Liver (tissue), 9 donors: ENCODE results near the gene GCN1. TPM values are rescaled to one million over a fixed set of nuclear protein-coding genes. Genes with fewer than 3 reads are reported as not detected.

Experiments
- DNase-seq: peaks from one replicate; pipeline ENCODE4 v3.0.0-alpha.2; 2017; ENCODE audit warnings: low spot score
- H3K27ac ChIP-seq, 2 donors: one replicate each; pipeline ENCODE4 v1.7.0; 2013; ENCODE audit warnings: inconsistent platforms in 2 of 2, low read length in 2 of 2, control low read depth in 1 of 2, low read depth in 1 of 2, mild to moderate bottlenecking in 1 of 2
- H3K27me3 ChIP-seq, 4 donors: one replicate each; pipeline versions ENCODE4 v1.6.1 to v1.7.0; 2013; ENCODE audit warnings: low read length in 3 of 4, inconsistent platforms in 1 of 4, mild to moderate bottlenecking in 1 of 4, moderate library complexity in 1 of 4; ENCODE audit not compliant: control insufficient read depth in 4 of 4, insufficient read depth in 4 of 4
- H3K36me3 ChIP-seq, 4 donors: one replicate each; pipeline versions ENCODE4 v1.6.1 to v1.7.0; 2013; ENCODE audit warnings: low read length in 3 of 4, mild to moderate bottlenecking in 3 of 4, low read depth in 1 of 4, moderate library complexity in 1 of 4; ENCODE audit not compliant: control insufficient read depth in 4 of 4, insufficient read depth in 3 of 4
- H3K4me1 ChIP-seq, 4 donors: one replicate each; pipeline versions ENCODE4 v1.6.1 to v1.7.0; 2013; ENCODE audit warnings: low read length in 3 of 4, mild to moderate bottlenecking in 3 of 4, moderate library complexity in 1 of 4; ENCODE audit not compliant: control insufficient read depth in 4 of 4, insufficient read depth in 4 of 4
- H3K4me3 ChIP-seq, 3 donors: one replicate each; pipeline versions ENCODE4 v1.6.1 to v1.7.0; 2013; ENCODE audit warnings: low read length in 3 of 3, control low read depth in 1 of 3, low read depth in 1 of 3, mild to moderate bottlenecking in 1 of 3
- H3K9ac ChIP-seq, 2 donors: one replicate each; pipeline ENCODE4 v1.7.0; 2013; ENCODE audit warnings: low read length in 2 of 2, mild to moderate bottlenecking in 2 of 2, moderate library complexity in 2 of 2, control low read depth in 1 of 2, low read depth in 1 of 2
- H3K9me3 ChIP-seq, 4 donors: one replicate each; pipeline versions ENCODE4 v1.6.1 to v1.7.0; 2013; ENCODE audit warnings: low read length in 3 of 4; ENCODE audit not compliant: control insufficient read depth in 4 of 4
- EGR1 ChIP-seq, 2 donors: IDR thresholded peaks; 2 replicates each; pipeline ENCODE4 v1.6.1; 2016 to 2018; ENCODE audit warnings: antibody characterized with exemption in 2 of 2, low read depth in 2 of 2
- FOXA1 ChIP-seq: IDR thresholded peaks from 2 replicates; pipeline ENCODE4 v1.6.1; 2016; ENCODE audit warnings: antibody characterized with exemption
- GABPA ChIP-seq, 2 donors: IDR thresholded peaks in 1 of 2; conservative IDR thresholded peaks in 1 of 2; 2 replicates each; pipeline ENCODE4 v1.6.1; 2016; ENCODE audit warnings: antibody characterized with exemption in 2 of 2, mild to moderate bottlenecking in 1 of 2, moderate library complexity in 1 of 2
- HNF4A ChIP-seq, 2 donors: conservative IDR thresholded peaks; 2 replicates each; pipeline ENCODE4 v1.6.1; 2016; ENCODE audit warnings: antibody characterized with exemption in 2 of 2, mild to moderate bottlenecking in 2 of 2
- HNF4G ChIP-seq: IDR thresholded peaks from 2 replicates; pipeline ENCODE4 v1.6.1; 2016; ENCODE audit warnings: antibody characterized with exemption
- JUND ChIP-seq, 2 donors: IDR thresholded peaks; 2 replicates each; pipeline ENCODE4 v1.6.1; 2016; ENCODE audit warnings: antibody characterized with exemption in 2 of 2
- RAD21 ChIP-seq, 2 donors: IDR thresholded peaks; 2 replicates each; pipeline ENCODE4 v1.6.1; 2016; ENCODE audit warnings: antibody characterized with exemption in 2 of 2, mild to moderate bottlenecking in 2 of 2
- RXRA ChIP-seq, 2 donors: IDR thresholded peaks; 2 replicates each; pipeline ENCODE4 v1.6.1; 2017 to 2018; ENCODE audit warnings: antibody characterized with exemption in 2 of 2, mild to moderate bottlenecking in 1 of 2
- SP1 ChIP-seq: IDR thresholded peaks from 2 replicates; pipeline ENCODE4 v1.6.1; 2018; ENCODE audit warnings: antibody characterized with exemption, mild to moderate bottlenecking
- TAF1 ChIP-seq: conservative IDR thresholded peaks from 2 replicates; pipeline ENCODE4 v1.6.1; 2016; ENCODE audit warnings: antibody characterized with exemption, mild to moderate bottlenecking
- YY1 ChIP-seq: IDR thresholded peaks from 2 replicates; pipeline ENCODE4 v1.6.1; 2016; ENCODE audit warnings: antibody characterized with exemption, mild to moderate bottlenecking
- WGBS: extraction: QIAGEN DNeasy Blood & Tissue Kit; methylation state at CpG from one replicate; pipeline ENCODE4 v1.1.7; 2013; 5-methylcytosine and 5-hydroxymethylcytosine counted together
- polyA plus RNA-seq, 2 donors: library from polyadenylated mRNA; stranded (reverse) in 1 of 2; unstranded in 1 of 2; fragments of 200-250 nt in 1 of 2; fragments of >200 nt in 1 of 2; fragmentation: Nextera tagmentation in 1 of 2; extraction: Ambion mirVana in 1 of 2; gene quantifications; one replicate each; pipeline versions ENCODE4 v1.2.1 to v1.2.3, GENCODE V29; 2013 to 2015
- total RNA-seq, 2 donors: library from RNA; depleted of rRNA; stranded (reverse); fragments of >200 nt; gene quantifications; one replicate each; pipeline ENCODE4 v1.2.3, GENCODE V29; 2014
- TF ChIP-seq, protein P1 (sequence below): IDR thresholded peaks from 2 replicates; pipeline ENCODE4 v1.6.1; 2016; ENCODE audit warnings: antibody characterized with exemption
- TF ChIP-seq, protein P2 (sequence below): IDR thresholded peaks from 2 replicates; pipeline ENCODE4 v1.6.1; 2016; ENCODE audit warnings: antibody characterized with exemption, mild to moderate bottlenecking
- TF ChIP-seq, protein P3 (sequence below): fragments of 150-350 bp; IDR thresholded peaks from 2 replicates; pipeline ENCODE4 v1.5.1; 2017; ENCODE audit warnings: improper control_type of control experiment, low read depth, low read length; ENCODE audit not compliant: missing input control
- TF ChIP-seq, protein P4 (sequence below): IDR thresholded peaks from 2 replicates; pipeline ENCODE4 v1.6.1; 2016; ENCODE audit warnings: antibody characterized with exemption
- TF ChIP-seq, protein P5 (sequence below): IDR thresholded peaks from 2 replicates; pipeline ENCODE4 v1.6.1; 2016; ENCODE audit warnings: antibody characterized with exemption
- donor health status: healthy.
- donor health status: healthy.
- donor health status: healthy.
- donor health status: healthy.
- donor health status: healthy.

GCN1 gene
- total and polyA plus RNA-seq, 4 donors: 7.3 to 78.6 (median 25.8) TPM

DNA sequence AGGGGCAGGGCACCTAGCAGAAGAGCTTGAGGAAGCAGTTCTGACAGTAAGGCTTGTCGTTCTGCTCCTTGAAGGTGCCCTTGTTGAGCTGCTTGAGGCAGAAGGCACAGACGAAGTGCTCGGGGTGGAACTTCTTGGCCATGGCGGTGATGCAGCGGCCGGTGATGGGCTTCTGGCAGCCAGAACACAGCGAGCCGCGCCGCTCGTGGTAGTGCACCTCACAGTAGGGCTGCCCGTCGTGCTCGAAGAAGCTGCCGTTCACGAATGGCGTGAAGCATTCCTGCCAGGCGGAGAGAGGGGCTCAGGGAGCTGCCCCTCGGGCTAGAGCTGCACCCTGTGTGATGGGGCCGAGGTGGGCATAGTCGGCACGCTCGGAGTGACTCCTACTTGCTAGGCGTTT, 17.8 kb upstream of the GCN1 start (continued):
- TF ChIP-seq GABPA (IDR thresholded peaks at IDR 0.05 in 1 of 2, conservative IDR thresholded peaks at IDR 0.05 in 1 of 2) (no peak), EGR1 (IDR thresholded peaks at IDR 0.05; ENCODE audit: low read depth in 2 of 2) (no peak), SP1 (no peak), HNF4G (no peak)

DNA sequence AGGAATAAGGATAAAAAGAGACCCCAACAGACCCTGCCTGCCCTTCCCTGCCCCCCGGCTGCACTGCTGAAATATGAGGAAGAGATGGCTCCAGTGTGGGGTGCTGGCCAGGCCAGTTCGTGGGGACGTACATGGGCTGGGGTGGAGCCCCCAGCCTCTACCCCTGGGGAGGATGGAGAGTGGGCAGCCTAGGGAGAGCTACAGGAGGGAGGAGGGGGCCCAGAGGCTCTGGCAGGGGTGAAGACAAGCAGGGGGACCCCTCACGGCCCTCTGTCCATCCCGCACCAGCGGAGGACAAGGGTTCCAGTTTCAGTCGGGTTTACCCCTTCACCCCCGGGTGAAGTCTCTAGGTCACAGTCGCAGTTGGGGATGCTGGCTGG, 17.4 kb upstream of the GCN1 start:
- Histone ChIP-seq H3K4me3 (no peak overlapping the region), H3K9me3 (no peaks in the 10 kb centered on the region), H3K4me1 (peaks cover 0 to 5% (median 4%) of the 10 kb centered on the region in 4 donors), H3K9ac (no peak overlapping the region), H3K27ac (no peak overlapping the region), H3K27me3 (no peaks in the 10 kb centered on the region), H3K36me3 (peaks cover 6 to 62% (median 25%) of the 10 kb centered on the region in 4 donors)
- TF ChIP-seq, protein P1, sequence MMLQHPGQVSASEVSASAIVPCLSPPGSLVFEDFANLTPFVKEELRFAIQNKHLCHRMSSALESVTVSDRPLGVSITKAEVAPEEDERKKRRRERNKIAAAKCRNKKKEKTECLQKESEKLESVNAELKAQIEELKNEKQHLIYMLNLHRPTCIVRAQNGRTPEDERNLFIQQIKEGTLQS: no peak
- TF ChIP-seq, protein P2, sequence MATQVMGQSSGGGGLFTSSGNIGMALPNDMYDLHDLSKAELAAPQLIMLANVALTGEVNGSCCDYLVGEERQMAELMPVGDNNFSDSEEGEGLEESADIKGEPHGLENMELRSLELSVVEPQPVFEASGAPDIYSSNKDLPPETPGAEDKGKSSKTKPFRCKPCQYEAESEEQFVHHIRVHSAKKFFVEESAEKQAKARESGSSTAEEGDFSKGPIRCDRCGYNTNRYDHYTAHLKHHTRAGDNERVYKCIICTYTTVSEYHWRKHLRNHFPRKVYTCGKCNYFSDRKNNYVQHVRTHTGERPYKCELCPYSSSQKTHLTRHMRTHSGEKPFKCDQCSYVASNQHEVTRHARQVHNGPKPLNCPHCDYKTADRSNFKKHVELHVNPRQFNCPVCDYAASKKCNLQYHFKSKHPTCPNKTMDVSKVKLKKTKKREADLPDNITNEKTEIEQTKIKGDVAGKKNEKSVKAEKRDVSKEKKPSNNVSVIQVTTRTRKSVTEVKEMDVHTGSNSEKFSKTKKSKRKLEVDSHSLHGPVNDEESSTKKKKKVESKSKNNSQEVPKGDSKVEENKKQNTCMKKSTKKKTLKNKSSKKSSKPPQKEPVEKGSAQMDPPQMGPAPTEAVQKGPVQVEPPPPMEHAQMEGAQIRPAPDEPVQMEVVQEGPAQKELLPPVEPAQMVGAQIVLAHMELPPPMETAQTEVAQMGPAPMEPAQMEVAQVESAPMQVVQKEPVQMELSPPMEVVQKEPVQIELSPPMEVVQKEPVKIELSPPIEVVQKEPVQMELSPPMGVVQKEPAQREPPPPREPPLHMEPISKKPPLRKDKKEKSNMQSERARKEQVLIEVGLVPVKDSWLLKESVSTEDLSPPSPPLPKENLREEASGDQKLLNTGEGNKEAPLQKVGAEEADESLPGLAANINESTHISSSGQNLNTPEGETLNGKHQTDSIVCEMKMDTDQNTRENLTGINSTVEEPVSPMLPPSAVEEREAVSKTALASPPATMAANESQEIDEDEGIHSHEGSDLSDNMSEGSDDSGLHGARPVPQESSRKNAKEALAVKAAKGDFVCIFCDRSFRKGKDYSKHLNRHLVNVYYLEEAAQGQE: no peak
- TF ChIP-seq FOXA1 (no peak), RXRA (IDR thresholded peaks at IDR 0.05) (no peak), JUND (IDR thresholded peaks at IDR 0.05) (no peak), EGR1 (IDR thresholded peaks at IDR 0.05; ENCODE audit: low read depth in 2 of 2) (no peak), YY1 (no peak), RAD21 (IDR thresholded peaks at IDR 0.05) (no peak), TAF1 (no peak), GABPA (IDR thresholded peaks at IDR 0.05 in 1 of 2, conservative IDR thresholded peaks at IDR 0.05 in 1 of 2) (no peak), HNF4G (no peak), SP1 (no peak), HNF4A (conservative IDR thresholded peaks at IDR 0.05) (no peak)
- TF ChIP-seq, protein P3, sequence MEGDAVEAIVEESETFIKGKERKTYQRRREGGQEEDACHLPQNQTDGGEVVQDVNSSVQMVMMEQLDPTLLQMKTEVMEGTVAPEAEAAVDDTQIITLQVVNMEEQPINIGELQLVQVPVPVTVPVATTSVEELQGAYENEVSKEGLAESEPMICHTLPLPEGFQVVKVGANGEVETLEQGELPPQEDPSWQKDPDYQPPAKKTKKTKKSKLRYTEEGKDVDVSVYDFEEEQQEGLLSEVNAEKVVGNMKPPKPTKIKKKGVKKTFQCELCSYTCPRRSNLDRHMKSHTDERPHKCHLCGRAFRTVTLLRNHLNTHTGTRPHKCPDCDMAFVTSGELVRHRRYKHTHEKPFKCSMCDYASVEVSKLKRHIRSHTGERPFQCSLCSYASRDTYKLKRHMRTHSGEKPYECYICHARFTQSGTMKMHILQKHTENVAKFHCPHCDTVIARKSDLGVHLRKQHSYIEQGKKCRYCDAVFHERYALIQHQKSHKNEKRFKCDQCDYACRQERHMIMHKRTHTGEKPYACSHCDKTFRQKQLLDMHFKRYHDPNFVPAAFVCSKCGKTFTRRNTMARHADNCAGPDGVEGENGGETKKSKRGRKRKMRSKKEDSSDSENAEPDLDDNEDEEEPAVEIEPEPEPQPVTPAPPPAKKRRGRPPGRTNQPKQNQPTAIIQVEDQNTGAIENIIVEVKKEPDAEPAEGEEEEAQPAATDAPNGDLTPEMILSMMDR: no peak
- TF ChIP-seq, protein P4, sequence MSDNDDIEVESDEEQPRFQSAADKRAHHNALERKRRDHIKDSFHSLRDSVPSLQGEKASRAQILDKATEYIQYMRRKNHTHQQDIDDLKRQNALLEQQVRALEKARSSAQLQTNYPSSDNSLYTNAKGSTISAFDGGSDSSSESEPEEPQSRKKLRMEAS: no peak
- TF ChIP-seq, protein P5, sequence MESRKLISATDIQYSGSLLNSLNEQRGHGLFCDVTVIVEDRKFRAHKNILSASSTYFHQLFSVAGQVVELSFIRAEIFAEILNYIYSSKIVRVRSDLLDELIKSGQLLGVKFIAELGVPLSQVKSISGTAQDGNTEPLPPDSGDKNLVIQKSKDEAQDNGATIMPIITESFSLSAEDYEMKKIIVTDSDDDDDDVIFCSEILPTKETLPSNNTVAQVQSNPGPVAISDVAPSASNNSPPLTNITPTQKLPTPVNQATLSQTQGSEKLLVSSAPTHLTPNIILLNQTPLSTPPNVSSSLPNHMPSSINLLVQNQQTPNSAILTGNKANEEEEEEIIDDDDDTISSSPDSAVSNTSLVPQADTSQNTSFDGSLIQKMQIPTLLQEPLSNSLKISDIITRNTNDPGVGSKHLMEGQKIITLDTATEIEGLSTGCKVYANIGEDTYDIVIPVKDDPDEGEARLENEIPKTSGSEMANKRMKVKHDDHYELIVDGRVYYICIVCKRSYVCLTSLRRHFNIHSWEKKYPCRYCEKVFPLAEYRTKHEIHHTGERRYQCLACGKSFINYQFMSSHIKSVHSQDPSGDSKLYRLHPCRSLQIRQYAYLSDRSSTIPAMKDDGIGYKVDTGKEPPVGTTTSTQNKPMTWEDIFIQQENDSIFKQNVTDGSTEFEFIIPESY: no peak
- no peak for DNase-seq
- WGBS: 92% methylated on average over 9 of the region's 9 CpGs
